Activated T-helper 1 cell treated with anti-CD3 and anti-CD28 coated beads, Interleukin-2, amount 50 U/mL, for 16 hours (primary cell): ENCODE data around the gene IL10RA.

ENCODE experiments used
- DNase-seq, 2 donors: peaks; one replicate each; pipeline ENCODE4 v3.0.0-alpha.2; 2020; ENCODE audit warnings: low read depth in 1 of 2, low spot score in 1 of 2

The IL10RA gene

GRCh38 chr11:117989351-117990102 lies 3.3 kb downstream of the IL10RA start:
- no peak for DNase-seq

DNA sequence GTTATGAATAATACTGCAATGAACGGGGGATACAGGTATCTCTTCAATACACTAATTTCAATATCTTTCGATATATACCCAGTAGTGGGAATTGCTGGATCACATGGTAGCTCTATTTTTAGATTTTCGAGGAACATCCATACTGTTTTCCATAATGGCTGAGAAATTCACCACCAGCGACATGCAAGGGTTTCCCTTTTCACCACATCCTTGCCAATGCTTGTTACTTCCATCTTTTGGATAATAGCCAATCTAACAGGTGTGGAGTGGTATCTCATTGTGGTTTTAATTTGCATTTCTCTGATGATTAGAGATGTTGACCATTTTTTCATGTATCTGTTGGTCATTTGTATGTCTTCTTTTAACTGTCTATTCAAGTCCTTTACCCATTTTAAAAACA lies 5.9 kb downstream of the IL10RA start:
- no peak for DNase-seq

GRCh38 chr11:117992620-117993019 lies 6.4 kb downstream of the IL10RA start:
- no peak for DNase-seq

DNA sequence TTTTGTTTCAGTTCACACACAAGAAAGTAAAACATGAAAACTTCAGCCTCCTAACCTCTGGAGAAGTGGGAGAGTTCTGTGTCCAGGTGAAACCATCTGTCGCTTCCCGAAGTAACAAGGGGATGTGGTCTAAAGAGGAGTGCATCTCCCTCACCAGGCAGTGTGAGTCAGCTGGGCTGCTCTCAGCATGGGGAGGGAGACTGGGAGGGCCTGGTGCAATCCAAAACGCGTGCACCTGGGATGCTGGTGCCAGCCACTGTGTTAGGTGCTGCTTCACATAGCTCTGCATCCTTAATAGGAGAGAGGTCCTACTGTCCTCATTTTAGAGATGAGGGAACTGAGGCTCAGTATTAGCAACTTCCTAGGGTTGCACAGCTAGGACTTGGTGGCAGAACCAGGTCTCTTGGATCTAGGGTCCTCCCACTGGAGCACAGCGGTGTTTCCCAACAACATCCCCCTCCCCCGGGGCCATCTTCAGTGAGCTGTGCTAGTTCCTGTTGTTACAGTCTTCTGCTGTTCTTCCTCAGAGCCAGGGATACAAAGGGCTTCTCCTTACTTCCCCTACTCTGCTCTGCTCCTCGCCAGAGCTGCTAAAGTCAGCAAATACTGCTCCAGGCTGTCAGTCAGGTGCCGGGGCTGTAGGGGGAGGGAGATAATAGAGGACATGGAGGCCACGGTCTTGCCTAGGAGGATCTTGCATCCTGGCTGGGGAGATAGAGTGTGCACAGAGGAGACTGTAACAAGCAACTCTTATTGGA lies 8.0 kb downstream of the IL10RA start:
- DNase-seq: no peak

DNA sequence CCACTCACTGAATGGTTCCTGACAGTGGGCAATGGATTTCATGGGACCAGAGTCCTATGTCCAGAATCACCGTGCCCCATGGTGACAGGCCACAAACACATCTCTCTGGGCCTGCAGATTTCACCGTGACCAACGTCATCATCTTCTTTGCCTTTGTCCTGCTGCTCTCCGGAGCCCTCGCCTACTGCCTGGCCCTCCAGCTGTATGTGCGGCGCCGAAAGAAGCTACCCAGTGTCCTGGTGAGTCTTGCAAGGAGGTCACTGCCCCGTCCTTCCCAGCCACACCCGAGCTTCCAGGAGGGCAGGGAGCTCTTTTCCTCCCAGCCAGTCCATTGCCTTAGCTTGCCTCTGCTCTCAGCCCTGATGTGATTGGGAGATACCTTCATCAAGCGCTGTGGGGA lies 9.3 kb downstream of the IL10RA start:
- DNase-seq: no peak

GRCh38 chr11:117996058-117996457 lies 9.9 kb downstream of the IL10RA start:
- no peak for DNase-seq

DNA sequence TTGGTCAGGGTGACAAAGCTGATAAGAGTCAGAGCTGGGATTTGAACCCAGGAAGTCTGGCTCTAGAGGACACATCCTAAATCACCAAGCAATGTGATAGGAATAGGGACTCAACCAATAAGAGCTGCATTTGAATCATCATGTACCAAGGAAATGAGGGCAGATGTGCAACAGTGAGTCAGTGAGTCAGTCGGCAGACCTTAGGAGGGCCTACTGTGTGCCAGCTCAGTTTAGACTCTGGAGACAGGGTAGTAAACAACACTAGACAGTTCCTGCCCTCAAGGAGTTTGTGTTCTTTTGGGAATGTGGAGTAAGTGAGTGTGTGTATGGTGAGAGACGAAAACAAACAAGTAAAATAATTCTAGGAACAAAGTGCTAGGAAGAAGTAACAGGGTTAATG lies 11.2 kb downstream of the IL10RA start:
- DNase-seq: no peak

- DNase-seq: no peak
These were observed 11.8 kb downstream of the IL10RA start for GRCh38 chr11:117997823-117998579.

DNA sequence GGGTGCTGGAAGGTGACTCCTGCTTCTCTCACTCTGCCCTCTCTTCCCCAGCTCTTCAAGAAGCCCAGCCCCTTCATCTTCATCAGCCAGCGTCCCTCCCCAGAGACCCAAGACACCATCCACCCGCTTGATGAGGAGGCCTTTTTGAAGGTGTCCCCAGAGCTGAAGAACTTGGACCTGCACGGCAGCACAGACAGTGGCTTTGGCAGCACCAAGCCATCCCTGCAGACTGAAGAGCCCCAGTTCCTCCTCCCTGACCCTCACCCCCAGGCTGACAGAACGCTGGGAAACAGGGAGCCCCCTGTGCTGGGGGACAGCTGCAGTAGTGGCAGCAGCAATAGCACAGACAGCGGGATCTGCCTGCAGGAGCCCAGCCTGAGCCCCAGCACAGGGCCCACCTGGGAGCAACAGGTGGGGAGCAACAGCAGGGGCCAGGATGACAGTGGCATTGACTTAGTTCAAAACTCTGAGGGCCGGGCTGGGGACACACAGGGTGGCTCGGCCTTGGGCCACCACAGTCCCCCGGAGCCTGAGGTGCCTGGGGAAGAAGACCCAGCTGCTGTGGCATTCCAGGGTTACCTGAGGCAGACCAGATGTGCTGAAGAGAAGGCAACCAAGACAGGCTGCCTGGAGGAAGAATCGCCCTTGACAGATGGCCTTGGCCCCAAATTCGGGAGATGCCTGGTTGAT lies 12.6 kb downstream of the IL10RA start:
- no peak for DNase-seq

GRCh38 chr11:117999354-117999993 lies 13.3 kb downstream of the IL10RA start:
- DNase-seq: no peak

- no peak for DNase-seq
These were observed 14.1 kb downstream of the IL10RA start for GRCh38 chr11:118000067-118000849.

- DNase-seq: no peak
These were observed 14.6 kb downstream of the IL10RA start for GRCh38 chr11:118000850-118001228.

- DNase-seq: no peak
These were observed 15.3 kb downstream of the IL10RA start for GRCh38 chr11:118001494-118001971.

DNA sequence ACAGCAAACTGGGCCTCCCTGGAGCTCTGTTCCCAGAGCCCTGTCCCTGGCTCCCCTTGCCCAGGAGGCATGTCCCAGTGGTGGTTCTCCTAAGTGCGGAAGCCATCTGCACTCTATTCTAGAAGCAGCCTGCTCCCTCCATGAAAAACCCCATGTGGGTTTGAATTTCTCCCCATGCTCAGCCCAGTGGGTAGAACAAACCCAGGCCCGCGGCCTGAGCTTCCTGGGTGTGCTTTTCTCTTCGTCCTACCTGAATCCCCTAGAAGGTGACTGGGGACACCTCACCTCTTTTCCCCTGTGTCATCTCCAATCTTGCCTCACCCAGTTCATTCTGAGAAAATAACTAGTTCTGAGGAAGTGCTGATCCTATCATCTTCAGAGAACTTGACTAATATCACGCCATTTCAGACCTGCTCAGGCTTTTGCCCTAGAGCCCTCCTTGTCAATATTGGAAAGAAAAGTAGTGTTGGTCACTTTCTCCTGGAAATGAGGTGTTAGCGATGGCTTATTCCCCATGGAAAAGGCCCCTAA lies 15.9 kb downstream of the IL10RA start:
- peak in 1 of 2 donors; percentile 47 for DNase-seq

DNA sequence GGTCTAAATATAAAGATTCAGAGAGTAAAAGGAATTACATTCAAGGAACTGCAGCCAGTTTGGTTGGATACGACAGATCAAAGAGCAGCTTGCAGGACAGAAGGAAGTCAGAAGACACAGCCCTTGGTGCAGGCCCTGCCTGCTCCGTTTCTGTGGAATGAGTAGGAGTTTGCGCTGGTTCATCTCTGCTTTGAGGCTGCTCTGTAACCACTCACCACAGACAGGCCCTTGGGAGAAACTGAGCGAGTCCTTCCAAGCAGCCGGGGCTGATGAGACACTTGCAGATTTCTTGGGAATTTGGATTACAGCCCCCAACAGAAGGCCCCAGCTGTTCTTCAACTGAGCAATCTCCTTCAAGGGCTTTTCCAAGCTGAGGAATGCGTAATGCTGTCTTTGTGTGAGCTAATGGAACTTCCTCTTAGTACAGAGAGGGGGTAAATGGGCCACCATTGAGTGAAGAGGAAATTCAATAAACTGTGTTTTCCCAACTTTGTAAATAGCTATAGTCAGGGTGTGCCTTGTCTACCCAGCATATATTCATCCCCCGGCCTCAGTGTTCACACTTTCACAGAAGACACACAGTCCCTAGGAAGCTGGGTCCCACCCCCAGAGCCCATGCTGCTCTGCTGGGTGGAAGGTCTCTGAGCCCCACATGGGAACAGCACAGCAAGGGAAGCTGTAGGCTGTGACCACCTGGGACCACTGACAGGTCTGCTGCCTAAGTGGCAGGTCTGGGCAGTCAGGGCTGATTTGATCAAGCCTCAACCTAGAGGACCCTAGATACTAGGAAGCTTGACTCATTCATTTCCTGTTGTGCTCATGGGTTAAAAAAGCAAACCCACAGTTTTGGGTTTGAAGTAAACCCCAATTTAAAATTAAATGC lies 16.6 kb downstream of the IL10RA start:
- DNase-seq: peak in 1 of 2 donors; percentile 40

GRCh38 chr11:118003456-118003855 lies 17.3 kb downstream of the IL10RA start:
- DNase-seq: no peak

DNA sequence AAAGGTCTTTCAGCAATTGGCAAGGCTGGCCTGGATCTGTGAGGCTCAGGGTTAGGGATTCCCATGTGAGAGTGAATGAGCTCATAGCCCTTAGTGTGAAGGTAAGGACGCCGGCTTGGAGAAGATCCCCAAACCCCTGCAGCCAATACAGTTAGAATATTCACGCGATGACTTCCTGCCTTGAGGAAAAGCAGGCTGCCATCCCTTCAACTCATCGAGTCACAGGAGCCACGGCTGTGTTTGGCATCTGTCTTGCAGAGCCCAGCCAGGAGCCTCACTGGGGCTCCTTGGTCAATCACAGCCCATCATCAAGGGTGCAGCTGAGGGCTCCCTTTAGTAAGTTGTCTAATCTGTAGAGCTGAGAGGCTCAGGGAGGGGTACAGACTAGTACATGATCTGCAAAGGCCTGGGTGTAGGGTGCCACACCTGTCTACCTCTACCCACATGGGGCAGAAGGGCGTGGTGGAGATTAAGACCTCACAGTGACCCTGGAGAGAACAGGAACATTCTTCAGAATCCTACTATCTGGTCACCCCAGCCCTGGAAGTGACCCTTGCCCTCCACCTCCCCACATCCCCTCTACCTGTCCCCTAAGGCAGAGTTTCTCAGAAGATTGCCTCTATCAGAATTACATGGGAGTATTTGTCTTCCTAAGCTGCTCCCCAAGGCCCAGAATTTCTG lies 18.5 kb downstream of the IL10RA start:
- no peak for DNase-seq
